HepG2 (cell line): ENCODE measurements around the gene SGSH. TPM values are rescaled to one million over a fixed set of nuclear protein-coding genes. Genes with fewer than 3 reads are reported as not detected.
"Not testable (repeated sequence)": the region's sequence is repeated elsewhere in the genome, so short reads cannot be mapped to it uniquely, and the experiment has no call there.

Experiments used
- ATAC-seq: fragments of 200-7000 bp; cut with Tn5 transposase; 3 replicates; pipeline ENCODE4 v1.9.1; 2020; ENCODE audit warnings: mild to moderate bottlenecking, moderate library complexity
- BruUV-seq: library from RNA; stranded (reverse); fragments of 400-500 nt; replicated peaks from 2 replicates; lab custom pipeline; 2021; lab: Mats Ljungman, UMichigan
- CTCF ChIA-PET: fragments of 300-600 bp; formaldehyde crosslinking; extraction: SDS; loops from one replicate; lab custom pipeline; 2021; ENCODE audit warnings: low total read pairs, inconsistent platforms, low intra/inter-chr PET ratio; lab: Yijun Ruan, JAX
- POLR2A ChIA-PET: fragments of 350-600 bp; sonication (Branson Sonifier 250); formaldehyde crosslinking; loops from one replicate; lab custom pipeline; 2020; ENCODE audit warnings: antibody characterized with exemption, inconsistent platforms; lab: Yijun Ruan, JAX
- DNase-seq: peaks from one replicate; pipeline ENCODE4 v3.0.0-alpha.2; 2015; ENCODE audit warnings: low spot score
- FAIRE-seq: peaks from 3 replicates; lab custom pipeline; 2011; peaks lifted over from hg19 to GRCh38; lab: Jason Lieb, UNC
- H2AFZ ChIP-seq: one replicate; pipeline ENCODE4 v1.6.1; 2011; ENCODE audit warnings: low read length, inconsistent platforms
- H3K27ac ChIP-seq: fragments of 300-600 bp; 3 replicates; pipeline ENCODE4 v1.8.0; 2011; ENCODE audit warnings: mixed run types, mild to moderate bottlenecking, mixed read lengths, low read length, inconsistent platforms; ENCODE audit not compliant: insufficient read depth; ENCODE audit errors: extremely low read length
- H3K27me3 ChIP-seq, 2 experiments: fragments of 200-600 bp in 1 of 2; 2 replicates in 1 of 2; 3 replicates in 1 of 2; pipeline versions ENCODE4 v1.6.0 to v1.8.0; 2011; ENCODE audit warnings: low read length in 2 of 2, mild to moderate bottlenecking in 2 of 2, moderate library complexity in 2 of 2, inconsistent platforms in 1 of 2; ENCODE audit not compliant: insufficient read depth in 2 of 2, control insufficient read depth in 1 of 2
- H3K36me3 ChIP-seq, 2 experiments: fragments of 200-600 bp in 1 of 2; replicated peaks in 1 of 2; 2 replicates in 1 of 2; 3 replicates in 1 of 2; pipeline versions ENCODE4 v1.5.1 to v1.8.0; 2011; ENCODE audit warnings: low read length in 2 of 2, inconsistent platforms in 1 of 2; ENCODE audit not compliant: insufficient read depth in 2 of 2, control insufficient read depth in 1 of 2
- H3K4me1 ChIP-seq: 2 replicates; pipeline ENCODE4 v1.5.1; 2012; ENCODE audit warnings: low read length, inconsistent platforms; ENCODE audit not compliant: insufficient read depth
- H3K4me2 ChIP-seq: 2 replicates; pipeline ENCODE4 v1.6.0; 2011; ENCODE audit warnings: low read depth, low read length, inconsistent platforms
- H3K4me3 ChIP-seq, 3 experiments: fragments of 200-600 bp in 1 of 3; sonication (generic), shearing (Covaris generic) in 1 of 3; replicated peaks in 1 of 3; 2 replicates each; pipeline ENCODE4 v1.5.1; 2011 to 2016; ENCODE audit warnings: low read length in 3 of 3, inconsistent platforms in 2 of 3, low read depth in 2 of 3, mild to moderate bottlenecking in 2 of 3, control low read depth in 1 of 3, mixed read lengths in 1 of 3; ENCODE audit not compliant: insufficient read depth in 1 of 3
- H3K79me2 ChIP-seq: one replicate; pipeline ENCODE4 v1.6.1; 2011; ENCODE audit warnings: low read length, inconsistent platforms; ENCODE audit not compliant: insufficient read depth
- H3K9ac ChIP-seq: 2 replicates; pipeline ENCODE4 v1.6.0; 2011; ENCODE audit warnings: mild to moderate bottlenecking, low read depth, low read length, inconsistent platforms; ENCODE audit not compliant: insufficient read depth
- H3K9me3 ChIP-seq: 2 replicates; pipeline ENCODE4 v1.5.1; 2012; ENCODE audit warnings: mild to moderate bottlenecking, low read length
- H4K20me1 ChIP-seq: 2 replicates; pipeline ENCODE4 v1.6.0; 2011; ENCODE audit warnings: inconsistent platforms, mild to moderate bottlenecking, low read length, moderate library complexity; ENCODE audit not compliant: insufficient read depth
- DNMT1 ChIP-seq: sonication (generic); formaldehyde crosslinking; IDR thresholded peaks from 2 replicates; pipeline ENCODE4 v1.5.1; 2020; ENCODE audit warnings: mild to moderate bottlenecking, missing genetic modification reagents
- MEIS1 ChIP-seq: sonication (generic); formaldehyde crosslinking; IDR thresholded peaks from 2 replicates; pipeline ENCODE4 v1.9.0; 2021; ENCODE audit warnings: mild to moderate bottlenecking, missing genetic modification reagents, moderate library complexity, borderline replicate concordance
- NRL ChIP-seq: sonication (generic); formaldehyde crosslinking; IDR thresholded peaks from 2 replicates; pipeline ENCODE4 v1.5.0; 2020; ENCODE audit warnings: missing genetic modification reagents, mild to moderate bottlenecking, moderate library complexity, borderline replicate concordance
- STAT6 ChIP-seq: sonication (generic); formaldehyde crosslinking; IDR thresholded peaks from 2 replicates; pipeline ENCODE4 v1.4.0; 2020; ENCODE audit warnings: missing genetic modification reagents, mild to moderate bottlenecking, borderline replicate concordance
- THAP8 ChIP-seq: sonication (generic); formaldehyde crosslinking; IDR thresholded peaks from 2 replicates; pipeline ENCODE4 v1.5.1; 2020; ENCODE audit warnings: missing genetic modification reagents, mild to moderate bottlenecking, borderline replicate concordance
- ZNF30 ChIP-seq: sonication (generic); formaldehyde crosslinking; IDR thresholded peaks from 2 replicates; pipeline ENCODE4 v1.5.0; 2020; ENCODE audit warnings: mild to moderate bottlenecking, missing genetic modification reagents
- WGBS: methylation state at CpG from one replicate; pipeline ENCODE4 v1.1.6; 2017; ENCODE audit warnings: low lambda C conversion rate; 5-methylcytosine and 5-hydroxymethylcytosine counted together
- in situ Hi-C: cut with HindIII; loops from 2 replicates; pipeline ENCODE4 v1.10.0; 2017; ENCODE audit warnings: low pct_unique_long_range_greater_than_20kb; ENCODE audit not compliant: extremely low pct_ligation_motif_present
- intact Hi-C: fragments of 100-400 bp; cut with micrococcal nuclease; formaldehyde crosslinking; loops from one replicate; pipeline ENCODE4 v1.10.0; 2022; ENCODE audit not compliant: unreplicated experiment
- polyA plus RNA-seq, 8 experiments: library from polyadenylated mRNA; depleted of rRNA in 3 of 8; stranded (reverse) in 7 of 8; unstranded in 1 of 8; fragments of >200 nt; fragmentation: Illumina TruSeq in 4 of 8; extraction: Trizol in 4 of 8; gene quantifications; 2 replicates each; pipeline versions ENCODE4 v1.2.1 to v1.2.3, GENCODE V29; 2011 to 2016; ENCODE audit warnings: low read depth in 4 of 8, missing spikeins in 1 of 8, mixed read lengths in 1 of 8; ENCODE audit not compliant: insufficient read depth in 1 of 8
- total RNA-seq, 5 experiments: library from RNA; depleted of rRNA; stranded (reverse); fragments of >200 nt; fragmentation: Illumina TruSeq; extraction: Trizol; gene quantifications; 2 replicates each; pipeline ENCODE4 v1.2.3, GENCODE V29; 2016; ENCODE audit warnings: low read depth in 1 of 5
- TF ChIP-seq, protein P1 (sequence below): sonication (generic); formaldehyde crosslinking; IDR thresholded peaks from 2 replicates; pipeline ENCODE4 v1.5.0; 2020; ENCODE audit warnings: mild to moderate bottlenecking, missing genetic modification reagents

SGSH gene
- total and polyA plus RNA-seq, 2 of the 13 experiments (the other 11 are each of a cell fraction or from before 2014, with no cell fraction given) = 12.2 to 17.6 TPM

DNA sequence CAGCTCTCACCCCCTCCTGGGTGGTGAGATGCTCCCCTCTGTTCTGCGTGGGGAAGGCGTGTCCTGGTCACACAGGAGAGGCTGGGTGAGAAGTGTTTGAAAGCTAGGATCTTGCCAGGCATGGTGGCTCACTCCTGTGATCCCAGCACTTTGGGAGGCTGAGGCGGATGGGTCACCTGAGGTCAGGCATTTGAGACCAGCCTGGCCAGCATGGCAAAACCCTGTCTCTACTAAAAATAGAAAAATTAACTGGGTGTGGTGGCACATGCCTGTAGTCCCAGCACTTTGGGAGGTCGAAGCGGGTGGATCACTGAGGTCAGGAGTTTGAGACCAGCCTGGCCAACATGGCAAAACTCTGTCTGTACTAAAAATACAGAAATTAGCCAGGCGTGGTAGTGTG, 24.3 kb upstream of the SGSH start:
- ATAC-seq, H3K4me3 ChIP-seq, H3K4me1 ChIP-seq, H3K79me2 ChIP-seq, H2AFZ ChIP-seq, H3K9ac ChIP-seq, FAIRE-seq, intact Hi-C loops, H3K4me2 ChIP-seq, CTCF ChIA-PET, H3K9me3 ChIP-seq, BruUV-seq, in situ Hi-C loops, H3K27me3 ChIP-seq, DNase-seq, H4K20me1 ChIP-seq, H3K27ac ChIP-seq: not testable (repeated sequence)
- peaks cover 6 to 20% of the 10 kb centered on the region in 2 experiments; a peak in 4 of 5 replicates for H3K36me3 ChIP-seq
- 95% methylated on average over 6 of the region's 6 CpGs for WGBS
- POLR2A ChIA-PET = interaction anchor here (0.8 kb wide), 1 partner anchor 15 kb away, joined by 3 read pairs; no protein-coding TSS in a partner anchor

DNA sequence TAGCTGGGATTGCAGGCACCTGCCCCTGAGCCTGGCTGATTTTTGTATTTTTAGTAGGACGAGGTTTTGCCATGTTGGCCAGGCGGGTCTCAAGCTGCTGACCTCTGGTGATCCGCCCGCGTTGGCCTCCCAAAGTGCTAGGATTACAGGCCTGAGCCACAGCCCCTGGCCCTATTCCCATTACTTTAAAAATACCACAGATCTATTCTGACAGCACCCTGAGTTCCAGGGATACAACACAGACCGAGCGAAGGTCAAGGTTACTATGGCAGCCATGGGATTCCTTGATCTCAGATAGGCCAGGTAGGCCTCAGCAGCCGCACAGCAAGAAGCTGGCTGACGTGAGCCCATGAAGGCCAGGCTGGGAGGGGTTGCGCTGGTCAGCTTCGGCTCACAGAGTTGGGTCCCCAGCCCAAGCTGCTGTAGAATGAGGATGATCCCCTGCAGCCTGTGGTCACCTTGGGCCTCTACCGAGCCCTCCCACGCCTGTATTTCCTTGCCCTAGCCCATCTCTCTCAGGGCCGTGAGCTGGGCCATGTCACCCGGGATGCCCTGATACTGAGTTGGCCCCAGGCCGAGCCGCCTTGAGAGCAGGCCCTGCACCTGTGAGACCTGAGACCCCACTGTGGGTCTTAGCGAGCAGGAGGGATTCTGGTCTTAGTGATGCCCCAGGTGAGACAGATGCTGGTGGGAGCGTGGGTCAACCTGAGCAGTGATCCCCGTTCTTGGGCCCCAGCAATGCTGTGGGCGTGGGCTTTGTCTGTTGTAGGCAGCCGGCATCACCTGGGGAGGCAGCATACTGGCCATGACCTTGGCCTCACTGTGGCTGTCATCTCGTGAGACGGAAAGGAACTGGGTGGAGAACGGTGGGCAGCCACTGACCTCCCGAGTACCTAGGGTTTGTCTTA, 23.6 kb upstream of the SGSH start:
- no peak overlapping the region for H3K9ac ChIP-seq
- H3K9me3 ChIP-seq = no peaks in the 10 kb centered on the region
- no TSS peak for BruUV-seq
- no peak overlapping the region for H3K4me3 ChIP-seq
- in situ Hi-C loops = no loop called here
- no peak overlapping the region for H3K27ac ChIP-seq
- H3K36me3 ChIP-seq = peaks cover 6 to 20% of the 10 kb centered on the region in 2 experiments; a peak in 4 of 5 replicates
- WGBS = 88% methylated on average over 21 of the region's 26 CpGs
- no peak overlapping the region for H3K4me2 ChIP-seq
- no peaks in the 10 kb centered on the region for H4K20me1 ChIP-seq
- H2AFZ ChIP-seq = no peak overlapping the region
- ChIA-PET POLR2A (interaction anchor here (0.8 to 0.9 kb wide), 2 partner anchors 15 to 19 kb away, joined by 3 to 4 read pairs; no protein-coding TSS in a partner anchor), CTCF (no interaction called here)
- intact Hi-C loops = no loop called here
- no peaks in the 10 kb centered on the region for H3K79me2 ChIP-seq
- H3K27me3 ChIP-seq = no peaks in the 10 kb centered on the region; a peak in 1 of 5 replicates
- DNase-seq (no peak), ATAC-seq (no peak; the same call in 2 of the 3 replicates), FAIRE-seq (no peak)
- no peaks in the 10 kb centered on the region for H3K4me1 ChIP-seq
- TF ChIP-seq DNMT1 (0 out of 2 replicates have a peak, but pooled peaks have one; percentile 3), STAT6 (CRISPR knock-in tag) (no peak), MEIS1 (CRISPR knock-in tag) (no peak), THAP8 (CRISPR knock-in tag) (no peak), NRL (0 out of 2 replicates have a peak, but pooled peaks have one; percentile 27), ZNF30 (CRISPR knock-in tag) (no peak)
- TF ChIP-seq, protein P1, sequence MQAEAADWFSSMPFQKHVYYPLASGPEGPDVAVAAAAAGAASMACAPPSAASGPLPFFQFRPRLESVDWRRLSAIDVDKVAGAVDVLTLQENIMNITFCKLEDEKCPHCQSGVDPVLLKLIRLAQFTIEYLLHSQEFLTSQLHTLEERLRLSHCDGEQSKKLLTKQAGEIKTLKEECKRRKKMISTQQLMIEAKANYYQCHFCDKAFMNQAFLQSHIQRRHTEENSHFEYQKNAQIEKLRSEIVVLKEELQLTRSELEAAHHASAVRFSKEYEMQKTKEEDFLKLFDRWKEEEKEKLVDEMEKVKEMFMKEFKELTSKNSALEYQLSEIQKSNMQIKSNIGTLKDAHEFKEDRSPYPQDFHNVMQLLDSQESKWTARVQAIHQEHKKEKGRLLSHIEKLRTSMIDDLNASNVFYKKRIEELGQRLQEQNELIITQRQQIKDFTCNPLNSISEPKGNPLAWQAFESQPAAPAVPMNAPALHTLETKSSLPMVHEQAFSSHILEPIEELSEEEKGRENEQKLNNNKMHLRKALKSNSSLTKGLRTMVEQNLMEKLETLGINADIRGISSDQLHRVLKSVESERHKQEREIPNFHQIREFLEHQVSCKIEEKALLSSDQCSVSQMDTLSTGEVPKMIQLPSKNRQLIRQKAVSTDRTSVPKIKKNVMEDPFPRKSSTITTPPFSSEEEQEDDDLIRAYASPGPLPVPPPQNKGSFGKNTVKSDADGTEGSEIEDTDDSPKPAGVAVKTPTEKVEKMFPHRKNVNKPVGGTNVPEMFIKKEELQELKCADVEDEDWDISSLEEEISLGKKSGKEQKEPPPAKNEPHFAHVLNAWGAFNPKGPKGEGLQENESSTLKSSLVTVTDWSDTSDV = no peak
